ENCODE measurements around the gene ING4. TPM values are rescaled to one million over a fixed set of nuclear protein-coding genes. Genes with fewer than 3 reads are reported as not detected.

Gene ING4
- total RNA-seq, 1 experiment from 2014 or later: 26.9 TPM

Other genes with a start within 250 kb of the ING4 start
- gene CD27, start 218.2 kb downstream of the ING4 start, total RNA-seq (2014; rRNA removed; shearing (Covaris generic)): not detected in 2 replicates
- gene TAPBPL, start 211.1 kb downstream of the ING4 start, total RNA-seq (2014; rRNA removed; shearing (Covaris generic)): 0.62 and 1.0 TPM in 2 replicates
- gene VAMP1, start 192.4 kb downstream of the ING4 start, total RNA-seq (2014; rRNA removed; shearing (Covaris generic)): 23.9 and 26.8 TPM in 2 replicates
- gene MRPL51, start 169.9 kb downstream of the ING4 start, total RNA-seq (2014; rRNA removed; shearing (Covaris generic)): 137 and 145 TPM in 2 replicates
- gene NCAPD2, start 169.0 kb downstream of the ING4 start, total RNA-seq (2014; rRNA removed; shearing (Covaris generic)): 104 and 113 TPM in 2 replicates
- gene GAPDH, start 128.6 kb downstream of the ING4 start, total RNA-seq (2014; rRNA removed; shearing (Covaris generic)): 6,920 and 8,270 TPM in 2 replicates
- 15.1 and 18.2 TPM in 2 replicates for gene IFFO1, start 107.1 kb downstream of the ING4 start, total RNA-seq (2014; rRNA removed; shearing (Covaris generic))
- 64.2 and 68.8 TPM in 2 replicates for gene NOP2, start 94.8 kb downstream of the ING4 start, total RNA-seq (2014; rRNA removed; shearing (Covaris generic))
- 236 and 245 TPM in 2 replicates for gene CHD4, start 55.7 kb downstream of the ING4 start, total RNA-seq (2014; rRNA removed; shearing (Covaris generic))
- 0.04 TPM in 1 of 2 replicates, not detected in the other for gene LPAR5, start 27.2 kb downstream of the ING4 start, total RNA-seq (2014; rRNA removed; shearing (Covaris generic))
- gene ACRBP, start 15.7 kb downstream of the ING4 start, total RNA-seq (2014; rRNA removed; shearing (Covaris generic)): 0.80 and 3.6 TPM in 2 replicates
- gene ZNF384, start 26.3 kb upstream of the ING4 start, total RNA-seq (2014; rRNA removed; shearing (Covaris generic)): 34.4 and 40.3 TPM in 2 replicates
- gene PIANP, start 37.7 kb upstream of the ING4 start, total RNA-seq (2014; rRNA removed; shearing (Covaris generic)): 0.42 and 1.4 TPM in 2 replicates
- gene COPS7A, start 60.9 kb upstream of the ING4 start, total RNA-seq (2014; rRNA removed; shearing (Covaris generic)): 72.1 and 77.6 TPM in 2 replicates
- 293 and 322 TPM in 2 replicates for gene MLF2, start 90.0 kb upstream of the ING4 start, total RNA-seq (2014; rRNA removed; shearing (Covaris generic))
- gene PTMS, start 103.2 kb upstream of the ING4 start, total RNA-seq (2014; rRNA removed; shearing (Covaris generic)): 237 and 270 TPM in 2 replicates
- 0.35 and 2.0 TPM in 2 replicates for gene LAG3, start 109.4 kb upstream of the ING4 start, total RNA-seq (2014; rRNA removed; shearing (Covaris generic))
- gene CD4, start 126.4 kb upstream of the ING4 start, total RNA-seq (2014; rRNA removed; shearing (Covaris generic)): 0.66 and 0.81 TPM in 2 replicates
- 5.4 and 7.0 TPM in 2 replicates for gene GPR162, start 158.7 kb upstream of the ING4 start, total RNA-seq (2014; rRNA removed; shearing (Covaris generic))
- 38.0 and 46.9 TPM in 2 replicates for gene P3H3, start 165.3 kb upstream of the ING4 start, total RNA-seq (2014; rRNA removed; shearing (Covaris generic))
- gene GNB3, start 177.8 kb upstream of the ING4 start, total RNA-seq (2014; rRNA removed; shearing (Covaris generic)): 1.5 and 5.5 TPM in 2 replicates
- gene CDCA3, start 188.2 kb upstream of the ING4 start, total RNA-seq (2014; rRNA removed; shearing (Covaris generic)): 85.6 and 115 TPM in 2 replicates
- gene USP5, start 189.0 kb upstream of the ING4 start, total RNA-seq (2014; rRNA removed; shearing (Covaris generic)): 103 and 112 TPM in 2 replicates
- gene TPI1, start 204.4 kb upstream of the ING4 start, total RNA-seq (2014; rRNA removed; shearing (Covaris generic)): 1,353 and 1,607 TPM in 2 replicates
- gene SPSB2, start 210.2 kb upstream of the ING4 start, total RNA-seq (2014; rRNA removed; shearing (Covaris generic)): 28.7 and 29.4 TPM in 2 replicates
- 4.6 and 5.7 TPM in 2 replicates for gene LRRC23, start 241.7 kb upstream of the ING4 start, total RNA-seq (2014; rRNA removed; shearing (Covaris generic))

Measured in H7 (cell line).